HG02970 (cell line): Measurements from ENCODE around the gene MRAP2.
"Not testable (repeated sequence)": the region's sequence is repeated elsewhere in the genome, so short reads cannot be mapped to it uniquely, and the experiment has no call there.

Experiments used
- ATAC-seq: cut with Tn5 transposase; IDR thresholded peaks from one replicate; pipeline ENCODE4 v1.9.1; 2021; ENCODE audit warnings: mild to moderate bottlenecking, moderate library complexity, moderate number of reproducible peaks; ENCODE audit not compliant: unreplicated experiment, low FRiP score

Gene MRAP2

GRCh38 chr6:84027340-84028181, 6.0 kb upstream of the MRAP2 start:
- no peak for ATAC-seq

- ATAC-seq, result no peak
Measured at GRCh38 chr6:84028350-84028749, 5.2 kb upstream of the MRAP2 start.

- not testable (repeated sequence) for ATAC-seq
Measured at GRCh38 chr6:84032000-84032399, 1.6 kb upstream of the MRAP2 start.

GRCh38 chr6:84035484-84035883, 1.9 kb downstream of the MRAP2 start:
- no peak for ATAC-seq

- no peak for ATAC-seq
Measured at GRCh38 chr6:84037425-84038089, 4.0 kb downstream of the MRAP2 start.

GRCh38 chr6:84042603-84043002, 9.0 kb downstream of the MRAP2 start:
- no peak for ATAC-seq

- no peak for ATAC-seq
Measured at GRCh38 chr6:84043555-84043954, 10.0 kb downstream of the MRAP2 start.

- no peak for ATAC-seq
Measured at GRCh38 chr6:84046755-84047154, 13.2 kb downstream of the MRAP2 start.

GRCh38 chr6:84048588-84048987, 15.0 kb downstream of the MRAP2 start:
- ATAC-seq, result no peak

GRCh38 chr6:84050408-84050807, 16.8 kb downstream of the MRAP2 start:
- no peak for ATAC-seq

- no peak for ATAC-seq
Measured at GRCh38 chr6:84052204-84052882, 18.8 kb downstream of the MRAP2 start.

- ATAC-seq, result no peak
Measured at GRCh38 chr6:84052883-84053241, 19.3 kb downstream of the MRAP2 start.

GRCh38 chr6:84055647-84056046, 22.1 kb downstream of the MRAP2 start:
- ATAC-seq, result no peak

GRCh38 chr6:84057908-84058307, 24.3 kb downstream of the MRAP2 start:
- no peak for ATAC-seq

GRCh38 chr6:84059082-84059481, 25.5 kb downstream of the MRAP2 start:
- no peak for ATAC-seq

- no peak for ATAC-seq
Measured at GRCh38 chr6:84061174-84061573, 27.6 kb downstream of the MRAP2 start.

GRCh38 chr6:84061613-84062398, 28.2 kb downstream of the MRAP2 start:
- no peak for ATAC-seq

GRCh38 chr6:84062519-84063154, 29.1 kb downstream of the MRAP2 start:
- ATAC-seq, result no peak

GRCh38 chr6:84065693-84066290, 32.2 kb downstream of the MRAP2 start:
- no peak for ATAC-seq

- ATAC-seq, result no peak
Measured at GRCh38 chr6:84066536-84066935, 33.0 kb downstream of the MRAP2 start.
